HG03442 (cell line): ENCODE data around the gene CD244.
"Not testable (repeated sequence)": the region's sequence is repeated elsewhere in the genome, so short reads cannot be mapped to it uniquely, and the experiment has no call there.

Source experiments
- ATAC-seq: cut with Tn5 transposase; IDR thresholded peaks from one replicate; pipeline ENCODE4 v1.9.1; 2021; ENCODE audit warnings: mild to moderate bottlenecking, moderate library complexity; ENCODE audit not compliant: unreplicated experiment

Gene CD244

DNA sequence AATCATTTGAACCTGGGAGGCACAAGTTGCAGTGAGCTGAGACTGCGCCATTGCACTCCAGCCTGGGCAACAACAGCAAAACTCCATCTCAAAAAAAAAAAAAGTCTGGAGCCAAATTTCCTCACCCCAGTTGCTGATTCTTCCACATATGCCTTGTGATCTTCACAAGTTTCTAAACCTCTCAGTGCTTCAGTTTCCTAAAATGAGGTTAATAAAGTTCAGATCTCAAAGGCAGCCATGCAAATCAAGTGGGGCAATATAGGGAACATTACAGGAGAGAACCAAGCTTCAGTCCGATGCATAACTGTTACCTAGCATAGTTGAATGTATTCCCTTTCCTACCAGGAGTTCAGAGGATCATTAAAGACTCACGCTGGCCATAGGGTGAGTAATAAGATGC lies 17.5 kb upstream of the CD244 start:
- no peak for ATAC-seq

DNA sequence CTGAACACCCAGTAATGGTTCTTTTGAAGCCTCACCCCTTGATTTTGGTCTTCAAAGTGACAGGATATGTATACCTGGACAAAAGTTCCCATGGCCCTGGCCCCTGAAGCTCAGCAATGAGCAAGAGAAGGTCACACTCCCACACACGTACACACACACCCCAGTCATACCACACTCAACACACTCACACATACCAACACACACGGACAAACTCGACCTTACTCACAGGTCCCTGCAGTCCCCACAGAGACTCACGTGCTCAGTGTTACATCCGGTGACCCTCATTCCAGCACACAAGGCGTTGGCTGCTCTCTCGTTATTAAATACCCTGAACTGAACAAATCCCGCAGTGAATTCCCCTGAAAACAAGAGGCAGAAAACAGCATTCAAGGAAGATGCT lies 16.4 kb upstream of the CD244 start:
- no peak for ATAC-seq

DNA sequence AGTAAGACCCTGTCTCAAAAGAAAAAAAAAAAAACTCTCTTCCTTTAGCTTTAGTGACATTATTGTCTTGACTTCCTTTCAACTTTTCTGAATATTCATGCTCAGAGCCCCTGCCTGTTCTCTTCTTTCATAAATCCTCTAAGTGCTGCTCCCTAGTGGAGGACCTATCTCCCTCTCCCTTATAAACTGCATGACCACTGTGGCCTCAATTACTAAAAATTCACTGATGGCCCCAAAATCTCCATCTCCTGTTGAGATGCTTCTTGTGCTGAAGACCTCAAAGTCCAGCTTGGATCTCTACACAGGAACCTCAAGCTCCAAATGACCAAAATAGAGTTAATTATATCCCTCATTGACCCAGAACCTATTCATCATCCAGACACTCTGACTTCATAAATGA lies 14.5 kb upstream of the CD244 start:
- ATAC-seq = no peak

DNA sequence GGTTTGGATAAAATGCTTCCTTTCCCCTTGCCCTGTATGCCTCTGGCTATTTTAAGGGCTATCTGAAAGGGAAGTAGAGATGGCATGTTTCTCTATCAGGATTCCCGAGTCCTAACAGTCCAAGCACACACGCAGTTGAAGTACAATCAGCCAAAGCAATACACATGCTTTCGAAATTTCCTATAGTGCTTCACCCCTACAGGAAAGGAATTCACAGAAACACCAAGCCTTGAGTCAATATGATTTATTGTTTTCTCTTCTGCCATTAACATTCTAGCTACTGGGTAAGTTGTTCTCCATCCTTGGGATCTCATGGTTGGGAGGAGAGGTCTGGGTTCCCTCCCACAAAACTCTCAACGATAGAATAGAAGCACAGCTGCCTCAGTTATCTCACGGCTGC lies 13.6 kb upstream of the CD244 start:
- no peak for ATAC-seq

DNA sequence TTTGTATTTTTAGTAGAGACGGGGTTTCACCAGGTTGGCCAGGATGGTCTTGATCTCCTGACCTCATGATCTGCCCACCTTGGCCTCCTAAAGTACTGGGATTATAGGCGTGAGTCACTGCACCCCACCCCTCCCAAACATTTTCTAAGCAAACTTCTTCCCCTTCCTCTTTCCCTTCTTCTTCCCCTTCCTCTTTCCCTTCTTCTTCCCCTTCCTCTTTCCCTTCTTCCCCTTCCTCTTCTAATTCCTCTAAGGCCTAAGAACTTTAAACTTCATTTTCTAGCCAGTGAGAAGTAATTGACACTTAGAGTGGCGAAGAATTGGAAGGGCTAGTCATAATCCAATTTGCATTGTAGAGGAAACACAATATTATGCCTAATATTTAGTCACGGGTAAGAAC lies 12.9 kb upstream of the CD244 start:
- not testable (repeated sequence) for ATAC-seq

DNA sequence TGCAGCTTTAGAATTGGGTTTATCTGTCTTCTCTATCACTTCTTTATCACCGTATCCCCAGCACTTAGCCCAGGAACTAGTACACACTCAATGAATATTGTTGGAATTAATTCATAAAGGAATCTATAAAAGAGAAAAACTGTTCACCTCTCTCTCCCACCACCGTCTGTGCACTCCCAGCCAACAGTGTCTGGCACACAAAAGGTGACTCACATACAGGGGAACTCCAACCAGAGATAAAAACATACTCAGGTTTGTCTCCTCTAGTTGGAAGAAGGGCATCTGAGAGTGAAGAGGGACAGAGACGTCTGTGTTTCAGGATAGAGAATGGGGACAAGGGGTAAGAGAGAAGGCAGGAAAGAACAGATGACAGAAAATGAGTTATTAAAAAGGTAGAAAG lies 12.2 kb upstream of the CD244 start:
- no peak for ATAC-seq

DNA sequence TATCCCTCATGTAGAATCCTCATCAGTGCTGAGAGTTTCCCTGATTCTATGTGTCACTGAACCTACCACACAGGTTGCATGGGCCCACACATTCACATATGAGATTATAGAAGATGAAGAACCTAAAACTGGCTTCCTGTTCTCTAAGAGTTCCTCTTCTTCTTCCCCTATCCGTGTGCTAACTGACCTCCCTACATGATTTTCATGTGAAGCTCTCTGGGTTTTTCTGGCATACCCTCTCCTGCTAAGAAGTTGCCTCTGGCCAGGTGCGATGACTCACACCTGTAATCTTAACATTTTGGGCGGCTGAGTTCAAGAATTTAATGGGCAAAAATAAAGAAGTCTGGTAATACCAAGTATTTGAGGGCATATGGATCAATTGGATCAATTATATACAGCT lies 5.5 kb upstream of the CD244 start:
- ATAC-seq = no peak

DNA sequence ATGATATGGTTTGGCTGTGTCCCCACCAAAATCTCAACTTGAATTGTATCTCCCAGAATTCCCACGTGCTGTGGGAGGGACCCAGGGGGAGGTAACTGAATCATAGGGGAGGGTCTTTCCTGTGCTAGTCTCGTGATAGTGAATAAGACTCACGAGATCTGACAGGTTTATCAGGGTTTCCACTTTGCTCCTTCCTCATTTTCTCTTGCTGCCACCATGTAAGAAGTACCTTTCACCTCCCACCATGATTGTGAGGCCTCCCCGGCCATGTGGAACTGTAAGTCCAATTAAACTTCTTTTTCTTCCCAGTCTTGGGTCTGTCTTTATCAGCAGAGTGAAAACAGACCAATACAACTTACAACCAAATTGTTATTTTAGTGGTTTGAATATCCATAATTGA lies 5.0 kb upstream of the CD244 start:
- ATAC-seq = not testable (repeated sequence)

DNA sequence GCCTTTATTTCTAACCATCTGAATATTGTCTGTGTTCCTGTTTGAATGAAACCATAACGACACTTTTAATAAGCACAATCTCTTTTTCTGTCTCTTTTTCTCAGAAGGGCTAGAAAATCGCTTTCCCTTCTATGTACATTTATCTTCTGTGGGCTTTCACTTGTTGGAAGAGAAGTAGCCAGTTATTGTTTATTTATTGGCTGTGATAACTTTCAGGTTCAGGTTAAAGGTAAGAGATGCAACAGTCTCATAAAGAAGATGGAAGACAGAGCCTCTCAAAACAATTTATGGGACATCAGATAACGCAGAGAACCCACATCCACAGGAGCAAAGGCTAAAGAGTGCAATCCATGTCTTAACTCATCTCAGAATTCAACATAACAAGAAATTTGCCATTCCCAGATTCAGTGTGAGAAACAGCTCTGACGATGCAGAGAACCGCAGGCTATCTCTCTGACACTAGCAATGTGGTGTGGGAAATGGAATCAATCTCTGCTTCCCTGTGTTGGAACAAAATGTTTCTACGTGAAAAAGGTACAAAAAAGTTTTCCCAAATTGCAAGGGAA lies 4.1 kb upstream of the CD244 start:
- no peak for ATAC-seq

DNA sequence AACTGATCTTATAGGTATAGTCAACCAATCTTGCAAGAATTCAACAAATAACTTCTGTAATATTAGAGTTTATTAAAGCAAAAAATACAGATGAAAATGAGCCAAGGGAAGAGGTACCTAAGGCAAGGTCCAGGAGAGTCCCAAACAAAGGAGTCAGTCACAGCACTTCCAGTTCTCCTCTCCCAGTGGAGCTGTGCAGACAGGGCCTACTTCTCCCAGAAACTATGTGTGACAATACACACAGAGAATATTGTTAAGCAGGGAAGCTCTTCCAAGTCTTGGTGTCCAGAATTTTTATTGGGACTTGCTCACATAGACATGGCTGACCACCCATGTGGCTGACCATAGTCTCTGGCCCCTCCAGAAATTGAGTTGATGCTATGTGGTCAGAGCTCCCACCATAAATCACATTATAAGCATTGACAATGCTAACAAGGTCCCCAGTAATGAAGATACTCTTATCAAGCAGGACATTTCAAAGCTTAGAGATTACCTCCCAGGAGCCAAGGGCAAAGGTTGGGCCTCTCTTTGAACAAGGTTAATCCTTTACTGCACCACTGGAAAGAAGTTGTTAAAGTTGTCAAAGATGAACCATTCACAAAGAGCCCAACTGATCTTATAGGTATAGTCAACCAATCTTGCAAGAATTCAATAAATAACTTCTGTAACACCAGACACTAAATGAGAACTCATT lies 3.5 kb upstream of the CD244 start:
- no peak for ATAC-seq

DNA sequence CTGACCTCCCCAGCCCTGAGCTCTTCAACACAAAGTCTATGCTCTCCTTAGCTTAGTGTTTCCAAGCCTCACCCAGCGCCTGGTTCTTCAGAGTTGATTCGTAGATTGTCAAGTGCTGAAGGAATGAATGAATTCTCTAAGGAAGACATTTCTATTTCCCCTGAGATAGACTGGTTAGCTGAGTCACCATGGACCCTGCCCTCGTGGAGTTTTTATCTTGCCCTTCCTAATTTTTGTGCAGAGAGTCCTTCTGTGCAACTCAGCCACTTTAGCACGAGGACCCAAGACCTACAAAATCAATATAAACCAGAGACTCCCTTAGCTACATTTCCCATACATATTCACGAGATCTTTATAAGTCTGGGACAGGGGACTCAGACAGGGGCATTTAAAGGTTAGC lies 2.6 kb upstream of the CD244 start:
- no peak for ATAC-seq

DNA sequence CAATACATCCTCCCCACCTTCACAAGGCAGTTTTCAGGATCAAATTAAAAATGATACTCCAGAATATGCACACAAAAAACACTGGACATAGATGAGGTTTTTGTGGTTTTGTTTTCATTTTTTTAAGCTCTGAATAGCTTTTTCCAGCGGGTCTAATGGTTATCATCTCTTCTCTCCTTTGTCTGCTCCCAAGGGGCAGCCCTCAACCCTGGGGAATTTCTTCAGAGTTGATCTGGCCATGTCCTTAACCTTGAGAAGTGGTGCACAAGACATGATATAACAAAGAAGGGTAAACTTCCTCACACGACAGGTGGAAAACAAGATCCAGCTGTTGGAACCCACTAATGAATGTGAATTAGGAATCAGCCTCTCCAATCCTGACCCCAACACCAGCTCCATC lies 1.5 kb upstream of the CD244 start:
- no peak for ATAC-seq

DNA sequence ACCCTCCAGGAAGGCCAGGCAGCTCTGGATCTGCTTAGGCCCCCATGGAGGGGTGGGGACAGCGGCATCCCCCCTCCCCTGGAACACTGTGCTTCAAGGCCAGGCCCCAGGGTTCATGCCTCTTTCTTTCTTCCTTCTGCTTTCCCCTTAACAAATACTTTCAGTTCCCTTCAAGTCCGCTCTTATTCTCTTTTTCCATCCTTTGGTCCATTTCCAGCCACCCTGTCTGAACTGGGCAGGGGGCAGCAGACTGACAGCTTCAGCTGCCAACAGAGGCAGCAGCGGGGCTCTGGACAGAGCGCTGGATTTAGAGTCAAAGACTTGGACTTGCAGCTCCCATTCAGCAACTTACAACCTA lies 1.1 kb upstream of the CD244 start:
- ATAC-seq = no peak

DNA sequence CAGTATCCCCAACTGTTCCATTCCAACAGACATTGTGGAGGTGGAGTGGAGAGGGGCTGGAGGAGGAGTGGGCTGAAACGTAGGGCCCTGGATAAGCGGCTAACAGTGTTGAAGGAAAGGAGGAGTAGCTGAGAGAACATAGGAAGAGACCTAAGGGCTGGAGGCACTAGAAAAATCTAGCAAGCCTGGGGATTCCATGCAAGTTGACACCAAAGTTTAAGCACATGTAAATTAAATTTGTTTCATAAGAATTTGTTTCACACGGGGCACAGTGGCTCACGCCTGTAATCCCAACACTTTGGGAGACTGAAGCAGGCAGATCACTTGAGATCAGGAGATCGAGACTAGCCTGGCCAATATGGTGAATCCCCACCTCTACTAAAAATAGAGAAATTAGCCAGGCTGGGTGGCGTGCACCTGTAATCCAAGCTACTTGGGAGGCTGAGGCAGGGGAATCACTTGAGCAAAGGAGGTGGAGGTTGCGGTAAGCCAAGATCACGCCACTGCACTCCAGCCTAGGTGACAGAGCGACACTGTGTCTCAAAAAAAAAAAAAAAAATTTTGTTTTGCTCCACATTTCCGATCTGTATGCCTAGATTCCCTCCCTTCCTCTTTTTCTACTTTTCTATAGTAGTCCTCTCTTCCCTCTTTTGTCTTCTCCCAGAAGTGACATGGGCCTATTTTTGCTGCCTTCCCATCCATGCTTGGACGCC lies 530 bp upstream of the CD244 start:
- no peak for ATAC-seq

DNA sequence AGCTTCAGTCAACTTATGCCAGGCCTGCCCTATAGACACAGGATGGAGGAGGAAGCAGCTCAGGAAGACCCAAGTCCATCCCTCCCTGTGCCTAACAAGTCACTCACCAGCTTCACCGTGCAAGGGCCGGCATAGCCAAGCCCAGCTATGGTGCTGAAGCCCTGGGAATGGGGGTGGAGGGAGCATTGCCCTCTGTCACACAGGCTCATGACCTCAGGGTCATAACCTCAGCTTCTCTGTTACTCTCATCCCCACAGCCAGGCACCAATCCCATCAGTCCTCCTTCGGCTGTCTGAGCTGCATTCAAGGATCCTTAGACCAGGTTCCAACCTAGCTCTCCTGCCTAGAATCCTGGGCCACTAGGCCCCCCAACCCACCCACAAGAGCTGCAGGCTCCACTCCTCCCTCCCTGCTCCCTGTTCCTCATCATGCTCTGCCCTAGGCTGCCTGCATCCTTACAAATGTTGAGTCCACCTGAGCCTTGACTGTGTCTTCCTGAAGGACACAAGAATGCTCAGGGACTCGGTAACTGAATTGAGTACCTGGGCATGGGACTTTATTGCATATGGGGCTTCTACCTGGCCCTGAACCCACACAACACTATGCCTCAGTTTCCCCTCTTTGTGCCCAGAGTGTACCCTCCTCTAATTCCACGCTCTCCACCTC lies 1.7 kb downstream of the CD244 start:
- ATAC-seq = no peak

DNA sequence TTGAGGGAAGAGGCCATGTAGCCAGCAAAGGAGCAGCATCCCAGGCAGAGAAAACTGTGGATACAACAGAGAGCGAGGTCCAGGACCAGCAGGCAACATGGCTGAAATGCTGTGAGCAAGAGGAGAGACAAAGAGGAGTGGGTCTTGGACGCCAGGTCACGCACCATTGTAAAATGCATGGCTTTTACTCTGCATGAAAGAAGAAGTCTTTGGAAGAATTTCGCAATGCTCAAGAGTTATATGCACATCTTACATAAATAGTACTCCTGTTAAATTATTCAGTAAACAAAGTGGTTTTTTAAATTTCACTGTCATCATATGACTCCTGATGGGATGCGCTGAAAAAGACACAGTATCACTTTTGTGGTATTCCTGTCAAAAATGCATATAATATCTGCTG lies 3.5 kb downstream of the CD244 start:
- ATAC-seq = no peak

DNA sequence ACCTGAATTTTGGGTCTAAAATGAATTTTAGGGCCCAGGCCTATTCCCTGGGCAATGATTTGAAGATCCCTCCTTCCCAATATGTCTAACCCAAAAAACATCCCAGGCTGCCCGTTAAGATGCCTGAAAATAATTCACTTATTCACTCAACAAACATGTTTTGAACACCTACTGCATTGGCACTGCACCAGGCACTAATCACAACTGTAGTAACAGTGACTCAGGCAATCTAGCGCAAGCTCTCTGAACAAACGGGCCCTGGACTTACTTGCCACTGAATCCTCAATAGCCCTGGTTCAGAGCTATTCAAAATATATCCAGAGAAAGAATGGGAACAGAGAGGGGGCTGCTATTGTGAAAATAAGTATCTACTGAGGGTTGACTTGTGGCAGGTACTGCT lies 4.2 kb downstream of the CD244 start:
- ATAC-seq = no peak

DNA sequence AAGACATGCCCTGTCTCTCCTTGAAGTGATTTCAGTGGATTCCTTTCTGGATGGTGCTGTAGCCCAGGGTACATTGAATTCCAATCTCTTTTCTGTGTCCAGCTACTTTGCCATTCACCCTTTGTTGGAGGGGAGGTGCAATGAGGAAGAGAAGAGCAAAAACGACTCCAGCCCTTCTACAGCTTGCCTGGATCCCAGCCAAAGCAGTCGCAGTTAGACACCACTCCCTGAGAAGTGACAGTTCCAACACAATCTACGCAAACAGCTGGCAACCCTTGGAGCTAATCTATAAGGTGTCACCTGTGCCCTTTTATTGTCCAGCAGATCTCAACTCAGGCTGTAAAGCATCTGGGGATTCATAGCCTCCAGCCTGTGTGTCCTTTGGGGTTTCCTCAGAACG lies 4.6 kb downstream of the CD244 start:
- no peak for ATAC-seq

DNA sequence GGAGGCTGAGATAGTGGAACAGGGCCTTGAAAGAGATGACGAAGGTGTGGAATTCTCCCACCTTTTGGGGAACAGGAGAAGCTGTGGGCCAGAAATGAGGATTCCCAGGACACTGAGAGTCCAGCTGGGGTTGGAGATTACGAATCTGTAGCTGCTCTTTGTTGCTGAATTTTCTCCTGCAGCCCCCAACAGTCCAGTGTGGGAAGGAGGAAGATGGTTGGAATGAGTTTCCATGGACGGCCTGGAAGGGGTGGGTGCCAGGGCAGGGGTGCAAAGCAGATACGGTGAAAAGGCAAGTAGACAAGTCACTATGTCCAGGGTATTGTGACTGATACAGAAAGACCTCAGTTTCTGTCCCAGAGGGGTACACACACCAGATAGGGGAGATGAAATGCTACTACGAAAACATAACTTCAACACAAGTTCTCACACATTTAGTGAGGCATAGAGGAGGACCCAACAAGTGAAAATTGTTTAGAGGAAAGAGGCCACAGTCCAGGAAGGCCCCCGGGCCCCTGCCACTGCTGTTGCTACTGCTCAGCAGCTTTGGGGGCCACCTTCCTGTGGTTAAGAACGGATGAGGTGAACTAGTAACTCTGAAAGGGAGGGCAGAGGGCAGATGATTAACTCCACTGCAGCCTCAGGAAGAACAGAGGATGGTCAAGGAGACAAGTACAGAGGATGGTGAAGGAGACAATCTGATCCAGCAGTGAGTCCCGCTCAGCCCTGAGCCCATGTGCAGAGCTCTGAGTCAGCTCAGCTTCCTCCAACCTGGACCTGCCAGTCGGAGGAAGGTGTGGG lies 7.3 kb downstream of the CD244 start:
- ATAC-seq = no peak

DNA sequence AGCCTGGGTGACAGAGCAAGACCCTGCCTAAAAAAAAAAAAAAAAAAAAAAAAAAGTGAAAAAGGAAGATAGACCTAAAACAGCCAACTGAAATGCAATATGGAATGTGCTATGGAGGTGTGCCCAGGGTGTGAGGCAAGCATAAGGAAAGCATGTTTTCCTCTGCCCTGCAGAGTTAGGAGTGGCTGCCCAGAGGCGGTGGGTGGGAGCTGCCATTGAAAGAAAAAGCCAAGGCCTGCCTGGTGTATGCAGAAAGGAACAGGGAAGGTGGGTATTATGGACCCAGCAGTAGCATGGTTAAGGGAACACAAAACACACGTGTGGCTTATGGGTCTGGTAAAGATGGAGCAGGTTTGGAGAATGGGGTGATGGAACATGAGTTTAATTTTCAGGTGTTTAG lies 8.9 kb downstream of the CD244 start:
- ATAC-seq = no peak

DNA sequence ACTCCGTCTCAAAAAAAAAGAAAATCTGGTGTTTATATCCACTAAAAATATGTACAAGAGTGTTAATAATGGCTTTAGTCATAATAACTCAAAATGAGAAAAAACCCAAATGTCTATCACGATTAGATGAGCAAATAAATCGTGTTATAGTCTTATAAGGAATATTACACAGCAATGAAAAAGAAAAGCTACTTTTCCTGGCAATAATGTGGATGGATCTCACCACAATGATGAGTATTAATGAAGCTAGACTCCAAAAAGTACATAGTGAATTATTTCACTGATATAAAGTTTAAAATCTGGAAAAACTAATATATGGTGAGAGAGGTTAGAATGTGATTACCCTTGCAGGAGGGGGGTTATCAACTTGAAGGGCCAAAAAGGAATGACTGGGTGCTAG lies 9.7 kb downstream of the CD244 start:
- ATAC-seq = no peak
